GM12878 (cell line): Measurements from ENCODE around the gene PPARD.

ENCODE experiments used
- NBN ChIP-seq: fragments of 450-650 bp; IDR thresholded peaks from 2 replicates; pipeline ENCODE4 v1.6.1; 2016
- NFYB ChIP-seq: IDR thresholded peaks from 2 replicates; pipeline ENCODE4 v1.6.1; 2011; ENCODE audit warnings: low read depth, mild to moderate bottlenecking, low read length, improper control_type of control experiment, moderate library complexity; ENCODE audit not compliant: insufficient read depth
- PAX8 ChIP-seq: fragments of 450-650 bp; IDR thresholded peaks from 2 replicates; pipeline ENCODE4 v1.6.1; 2017; ENCODE audit warnings: mild to moderate bottlenecking, moderate library complexity
- POLR2A ChIP-seq: IDR thresholded peaks from 2 replicates; pipeline ENCODE4 v1.6.1; 2011; ENCODE audit warnings: low read depth, mild to moderate bottlenecking, low read length
- POU2F2 ChIP-seq: IDR thresholded peaks from 3 replicates; pipeline ENCODE4 v1.6.1; 2011; ENCODE audit warnings: low read depth, mild to moderate bottlenecking, low read length, borderline replicate concordance
- YY1 ChIP-seq: IDR thresholded peaks from 2 replicates; pipeline ENCODE4 v1.6.1; 2011; ENCODE audit warnings: low read depth, mild to moderate bottlenecking, low read length
- ZNF384 ChIP-seq: IDR thresholded peaks from 2 replicates; pipeline ENCODE4 v1.6.1; 2012; ENCODE audit warnings: low read depth, mild to moderate bottlenecking, low read length, improper control_type of control experiment, borderline replicate concordance
- TF ChIP-seq, protein P1 (sequence below): IDR thresholded peaks from 2 replicates; pipeline ENCODE4 v1.6.1; 2011; ENCODE audit warnings: borderline replicate concordance, low read depth, mild to moderate bottlenecking, moderate library complexity, mixed read lengths, low read length; ENCODE audit not compliant: insufficient read depth; ENCODE audit errors: extremely low read length
- TF ChIP-seq, protein P2 (sequence below), 3 experiments: IDR thresholded peaks in 2 of 3; conservative IDR thresholded peaks in 1 of 3; 2 replicates each; pipeline ENCODE4 v1.5.1; 2011; ENCODE audit warnings: low read depth in 3 of 3, low read length in 3 of 3, mild to moderate bottlenecking in 3 of 3, control low read depth in 2 of 3, moderate library complexity in 2 of 3, inconsistent platforms in 1 of 3, mixed read lengths in 1 of 3; ENCODE audit not compliant: control insufficient read depth in 2 of 3, insufficient read depth in 1 of 3; ENCODE audit errors: extremely low read depth in 1 of 3

DNA sequence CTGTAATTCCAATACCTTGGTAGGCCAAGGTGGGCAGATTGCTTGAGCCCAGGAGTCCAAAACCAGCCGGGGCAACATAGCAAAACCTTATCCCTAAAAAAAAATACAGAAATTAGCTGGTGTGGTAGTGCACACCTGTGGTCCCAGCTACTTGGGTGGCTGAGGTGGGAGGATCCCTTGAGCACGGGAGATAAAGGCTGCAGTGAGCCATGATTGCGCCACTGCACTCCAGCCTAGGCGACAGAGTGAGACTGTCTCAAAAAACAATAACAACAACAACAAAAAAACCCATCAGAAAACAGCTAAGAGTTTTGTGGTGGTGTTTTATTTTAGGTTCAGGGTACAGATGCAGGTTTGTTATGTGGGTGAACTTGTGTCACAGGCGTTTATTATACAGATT, 66.9 kb downstream of the PPARD start:
- TF ChIP-seq POLR2A (no peak), NFYB (no peak), NBN (no peak), YY1 (no peak), POU2F2 (no peak), ZNF384 (no peak), PAX8 (no peak)
- TF ChIP-seq, protein P1, sequence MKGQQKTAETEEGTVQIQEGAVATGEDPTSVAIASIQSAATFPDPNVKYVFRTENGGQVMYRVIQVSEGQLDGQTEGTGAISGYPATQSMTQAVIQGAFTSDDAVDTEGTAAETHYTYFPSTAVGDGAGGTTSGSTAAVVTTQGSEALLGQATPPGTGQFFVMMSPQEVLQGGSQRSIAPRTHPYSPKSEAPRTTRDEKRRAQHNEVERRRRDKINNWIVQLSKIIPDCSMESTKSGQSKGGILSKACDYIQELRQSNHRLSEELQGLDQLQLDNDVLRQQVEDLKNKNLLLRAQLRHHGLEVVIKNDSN, result no peak
- TF ChIP-seq, protein P2, sequence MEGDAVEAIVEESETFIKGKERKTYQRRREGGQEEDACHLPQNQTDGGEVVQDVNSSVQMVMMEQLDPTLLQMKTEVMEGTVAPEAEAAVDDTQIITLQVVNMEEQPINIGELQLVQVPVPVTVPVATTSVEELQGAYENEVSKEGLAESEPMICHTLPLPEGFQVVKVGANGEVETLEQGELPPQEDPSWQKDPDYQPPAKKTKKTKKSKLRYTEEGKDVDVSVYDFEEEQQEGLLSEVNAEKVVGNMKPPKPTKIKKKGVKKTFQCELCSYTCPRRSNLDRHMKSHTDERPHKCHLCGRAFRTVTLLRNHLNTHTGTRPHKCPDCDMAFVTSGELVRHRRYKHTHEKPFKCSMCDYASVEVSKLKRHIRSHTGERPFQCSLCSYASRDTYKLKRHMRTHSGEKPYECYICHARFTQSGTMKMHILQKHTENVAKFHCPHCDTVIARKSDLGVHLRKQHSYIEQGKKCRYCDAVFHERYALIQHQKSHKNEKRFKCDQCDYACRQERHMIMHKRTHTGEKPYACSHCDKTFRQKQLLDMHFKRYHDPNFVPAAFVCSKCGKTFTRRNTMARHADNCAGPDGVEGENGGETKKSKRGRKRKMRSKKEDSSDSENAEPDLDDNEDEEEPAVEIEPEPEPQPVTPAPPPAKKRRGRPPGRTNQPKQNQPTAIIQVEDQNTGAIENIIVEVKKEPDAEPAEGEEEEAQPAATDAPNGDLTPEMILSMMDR (IDR thresholded peaks at IDR 0.05 in 2 of 3, conservative IDR thresholded peaks at IDR 0.05 in 1 of 3; ENCODE audit: control insufficient read depth in 2 of 3, extremely low read depth in 1 of 3, insufficient read depth in 1 of 3, low read depth in 3 of 3, low read length in 3 of 3), result no peak
